ENCODE data around the gene DHX30.
"Not testable (repeated sequence)": the region's sequence is repeated elsewhere in the genome, so short reads cannot be mapped to it uniquely, and the experiment has no call there.

DHX30 gene, protein sequence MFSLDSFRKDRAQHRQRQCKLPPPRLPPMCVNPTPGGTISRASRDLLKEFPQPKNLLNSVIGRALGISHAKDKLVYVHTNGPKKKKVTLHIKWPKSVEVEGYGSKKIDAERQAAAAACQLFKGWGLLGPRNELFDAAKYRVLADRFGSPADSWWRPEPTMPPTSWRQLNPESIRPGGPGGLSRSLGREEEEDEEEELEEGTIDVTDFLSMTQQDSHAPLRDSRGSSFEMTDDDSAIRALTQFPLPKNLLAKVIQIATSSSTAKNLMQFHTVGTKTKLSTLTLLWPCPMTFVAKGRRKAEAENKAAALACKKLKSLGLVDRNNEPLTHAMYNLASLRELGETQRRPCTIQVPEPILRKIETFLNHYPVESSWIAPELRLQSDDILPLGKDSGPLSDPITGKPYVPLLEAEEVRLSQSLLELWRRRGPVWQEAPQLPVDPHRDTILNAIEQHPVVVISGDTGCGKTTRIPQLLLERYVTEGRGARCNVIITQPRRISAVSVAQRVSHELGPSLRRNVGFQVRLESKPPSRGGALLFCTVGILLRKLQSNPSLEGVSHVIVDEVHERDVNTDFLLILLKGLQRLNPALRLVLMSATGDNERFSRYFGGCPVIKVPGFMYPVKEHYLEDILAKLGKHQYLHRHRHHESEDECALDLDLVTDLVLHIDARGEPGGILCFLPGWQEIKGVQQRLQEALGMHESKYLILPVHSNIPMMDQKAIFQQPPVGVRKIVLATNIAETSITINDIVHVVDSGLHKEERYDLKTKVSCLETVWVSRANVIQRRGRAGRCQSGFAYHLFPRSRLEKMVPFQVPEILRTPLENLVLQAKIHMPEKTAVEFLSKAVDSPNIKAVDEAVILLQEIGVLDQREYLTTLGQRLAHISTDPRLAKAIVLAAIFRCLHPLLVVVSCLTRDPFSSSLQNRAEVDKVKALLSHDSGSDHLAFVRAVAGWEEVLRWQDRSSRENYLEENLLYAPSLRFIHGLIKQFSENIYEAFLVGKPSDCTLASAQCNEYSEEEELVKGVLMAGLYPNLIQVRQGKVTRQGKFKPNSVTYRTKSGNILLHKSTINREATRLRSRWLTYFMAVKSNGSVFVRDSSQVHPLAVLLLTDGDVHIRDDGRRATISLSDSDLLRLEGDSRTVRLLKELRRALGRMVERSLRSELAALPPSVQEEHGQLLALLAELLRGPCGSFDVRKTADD

DNA sequence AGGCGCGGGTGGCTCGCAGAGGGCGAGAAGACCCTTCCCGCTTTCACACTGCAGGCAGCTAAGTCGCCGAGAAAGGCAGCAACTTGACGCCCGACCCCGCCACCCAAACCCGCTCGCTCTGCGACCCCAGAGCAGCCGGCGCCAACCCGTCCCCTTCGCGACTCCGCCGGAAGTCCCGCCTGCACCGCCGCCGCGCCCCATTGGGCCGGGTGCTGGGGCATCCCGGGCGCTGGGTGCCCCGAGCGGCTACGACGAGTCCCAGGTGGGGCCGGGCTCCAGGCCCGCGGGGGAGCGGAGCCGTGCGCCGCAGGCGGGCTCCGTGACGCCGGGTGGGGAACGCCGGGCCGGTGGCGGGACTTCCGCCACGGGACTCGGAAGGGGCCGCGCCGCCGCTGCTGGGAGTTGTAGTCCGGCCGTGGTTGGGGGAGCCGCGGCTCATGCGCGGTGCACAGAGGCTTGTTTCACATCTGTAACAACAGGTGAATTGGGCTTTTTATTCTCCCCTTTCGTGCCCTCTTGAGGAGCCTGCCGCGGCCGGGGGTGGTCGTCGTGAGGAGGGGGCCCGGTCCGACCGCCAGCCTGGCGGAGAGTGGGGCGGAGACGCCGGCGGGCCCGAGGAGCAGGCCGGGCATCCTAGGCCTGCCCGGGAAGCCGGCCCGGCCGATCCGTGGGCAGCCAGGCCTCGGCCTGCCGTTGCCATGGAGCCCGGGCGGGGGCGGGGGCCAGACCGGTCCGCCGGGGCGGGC, at the start of gene DHX30:
DHX30 (plus strand) TSS at position 405 of the 746 bp plus-strand sequence. CDS start 7,546 bp downstream, outside the sequence.
- Mint-ChIP-seq H3K36me3 (ENCODE audit: low read depth) (peaks cover 3% of the 10 kb centered on the region), H3K27ac (peak within 1 kb of the TSS; percentile 94), H3K4me3 (peak within 1 kb of the TSS; percentile 98), H3K9me3 (no peaks in the 10 kb centered on the region), H3K4me1 (ENCODE audit: low read depth) (peaks cover 18% of the 10 kb centered on the region), H3K27me3 (ENCODE audit: low read depth) (no peaks in the 10 kb centered on the region)

DNA sequence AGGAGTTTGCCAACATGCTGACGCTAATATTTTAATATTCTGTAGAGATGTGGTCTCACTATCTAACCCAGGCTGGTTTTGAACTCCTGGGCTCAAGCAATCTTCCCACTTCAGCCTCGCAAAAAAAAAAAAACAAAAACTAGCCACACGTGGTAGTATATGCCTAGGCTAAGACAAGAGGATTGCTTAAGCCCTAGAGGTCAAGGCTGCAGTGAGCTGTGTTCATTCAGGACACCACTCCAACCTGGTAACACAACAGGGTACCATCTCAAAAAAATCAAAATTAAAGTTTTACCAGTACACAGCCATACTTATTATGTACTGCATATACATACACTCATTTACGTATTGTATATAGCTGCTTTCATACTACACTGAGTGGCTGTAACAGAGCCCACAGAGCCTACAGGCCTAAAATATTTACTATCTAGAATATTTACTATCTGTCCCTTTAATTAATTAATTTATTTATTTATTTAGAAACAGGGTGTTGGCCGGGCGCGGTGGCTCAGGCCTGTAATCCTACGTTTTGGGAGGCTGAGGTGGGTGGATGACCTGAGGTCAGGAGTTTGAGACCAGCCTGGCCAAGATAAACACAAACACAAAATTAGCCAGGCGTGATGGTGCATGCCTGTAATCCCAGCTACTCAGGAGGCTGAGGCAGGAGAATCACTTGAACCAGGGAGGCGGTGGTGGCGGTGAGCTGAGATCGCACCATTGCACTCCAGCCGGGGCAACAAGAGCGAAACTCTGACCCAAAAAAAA, 44.5 kb upstream of the DHX30 start:
- H3K36me3 Mint-ChIP-seq (ENCODE audit: low read depth), result peaks cover 7% of the 10 kb centered on the region
- no peak overlapping the region for H3K27ac Mint-ChIP-seq
- H3K4me3 Mint-ChIP-seq, result no peak overlapping the region

DNA sequence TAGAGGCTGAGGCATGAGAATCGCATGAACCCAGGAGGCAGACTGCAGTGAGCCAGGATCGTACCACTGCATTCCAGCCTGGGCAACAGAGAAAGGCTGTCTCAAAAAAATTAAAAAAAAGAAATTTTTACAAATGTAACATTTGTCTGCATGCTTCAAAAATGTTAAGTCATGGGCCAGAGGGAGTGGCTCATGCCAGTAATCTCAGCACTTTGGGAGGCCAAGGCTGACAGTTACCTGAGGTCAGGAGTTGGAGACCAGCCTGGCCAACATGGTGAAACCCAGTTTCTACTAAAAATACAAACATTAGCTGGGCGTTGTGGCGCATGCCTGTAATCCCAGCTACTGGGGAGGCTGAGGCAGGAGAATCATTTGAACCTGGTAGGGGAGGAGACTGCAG, 42.7 kb upstream of the DHX30 start:
- not testable (repeated sequence) for H3K27ac Mint-ChIP-seq; H3K36me3 Mint-ChIP-seq (ENCODE audit: low read depth); H3K9me3 Mint-ChIP-seq; H3K4me1 Mint-ChIP-seq (ENCODE audit: low read depth); H3K4me3 Mint-ChIP-seq; H3K27me3 Mint-ChIP-seq (ENCODE audit: low read depth)

More for the DNA sequence above, 44.5 kb upstream of the DHX30 start:
- H3K9me3 Mint-ChIP-seq, result no peaks in the 10 kb centered on the region
- H3K4me1 Mint-ChIP-seq (ENCODE audit: low read depth), result peaks cover 4% of the 10 kb centered on the region
- H3K27me3 Mint-ChIP-seq (ENCODE audit: low read depth), result no peaks in the 10 kb centered on the region

DNA sequence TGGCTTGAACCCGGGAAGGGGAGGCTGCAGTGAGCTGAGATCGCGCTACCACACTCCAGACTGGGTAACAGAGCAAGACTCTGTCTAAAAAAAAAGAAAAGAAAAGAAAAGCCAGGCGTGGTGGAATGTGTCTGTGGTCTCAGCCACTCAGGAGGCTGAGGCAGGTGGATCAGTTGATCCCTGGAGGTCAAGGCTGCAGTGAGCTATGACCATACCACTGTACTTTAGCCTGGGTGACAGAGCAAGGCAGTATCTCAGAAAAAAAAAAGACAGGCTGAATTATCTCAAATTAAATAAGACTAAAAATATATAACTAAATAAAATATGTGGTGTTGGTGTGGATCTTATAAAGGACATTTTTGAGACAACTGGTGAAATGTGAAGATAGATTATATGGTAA, 41.9 kb upstream of the DHX30 start:
- Mint-ChIP-seq H3K27ac (no peak overlapping the region), H3K36me3 (ENCODE audit: low read depth) (peaks cover 12% of the 10 kb centered on the region), H3K27me3 (ENCODE audit: low read depth) (no peaks in the 10 kb centered on the region), H3K4me1 (ENCODE audit: low read depth) (peaks cover 2% of the 10 kb centered on the region), H3K4me3 (no peak overlapping the region), H3K9me3 (no peaks in the 10 kb centered on the region)

DNA sequence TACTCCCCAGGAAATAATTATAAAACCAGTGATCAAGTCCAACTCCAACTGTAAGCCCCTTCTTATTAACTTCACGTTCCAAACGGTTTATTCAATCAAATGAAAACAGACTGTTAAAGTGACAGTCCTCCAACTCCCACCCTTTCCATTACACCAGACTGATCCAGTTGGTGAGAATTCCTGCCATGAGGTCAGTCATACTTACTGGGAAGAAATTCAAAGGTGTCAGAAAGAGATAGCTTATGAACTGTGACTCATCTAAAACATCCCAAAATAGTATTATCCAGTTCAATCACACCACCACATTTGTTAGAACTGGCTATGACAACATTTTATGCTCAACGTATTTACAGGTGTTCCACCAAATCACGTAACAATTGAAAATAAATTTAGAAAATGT, 40.7 kb upstream of the DHX30 start:
- Mint-ChIP-seq H3K36me3 (ENCODE audit: low read depth) (peaks cover 5% of the 10 kb centered on the region), H3K4me1 (ENCODE audit: low read depth) (peaks cover 2% of the 10 kb centered on the region), H3K9me3 (no peaks in the 10 kb centered on the region), H3K4me3 (no peak overlapping the region), H3K27me3 (ENCODE audit: low read depth) (no peaks in the 10 kb centered on the region), H3K27ac (no peak overlapping the region)

DNA sequence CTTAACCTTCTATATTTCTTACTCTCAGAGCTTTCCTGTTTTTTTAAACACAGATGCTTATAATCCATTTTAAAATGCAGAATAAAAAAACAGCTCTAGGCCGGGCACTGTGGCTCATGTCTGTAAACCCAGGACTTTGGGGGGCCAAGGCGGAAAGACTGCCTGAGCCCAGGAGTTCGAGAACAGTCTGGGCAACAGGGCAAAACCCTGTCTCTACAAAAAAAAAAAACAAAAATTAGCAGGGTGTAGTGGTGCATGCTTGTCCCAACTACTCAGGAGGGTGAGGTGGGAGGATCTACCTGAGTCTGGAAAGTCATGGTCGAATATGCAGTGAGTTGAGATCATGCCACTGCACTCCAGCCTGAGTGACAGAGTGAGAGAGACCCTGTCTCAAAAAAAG, 36.8 kb upstream of the DHX30 start:
- peaks cover 2% of the 10 kb centered on the region for H3K4me1 Mint-ChIP-seq (ENCODE audit: low read depth)
- peaks cover 10% of the 10 kb centered on the region for H3K36me3 Mint-ChIP-seq (ENCODE audit: low read depth)
- H3K9me3 Mint-ChIP-seq, result no peaks in the 10 kb centered on the region

DNA sequence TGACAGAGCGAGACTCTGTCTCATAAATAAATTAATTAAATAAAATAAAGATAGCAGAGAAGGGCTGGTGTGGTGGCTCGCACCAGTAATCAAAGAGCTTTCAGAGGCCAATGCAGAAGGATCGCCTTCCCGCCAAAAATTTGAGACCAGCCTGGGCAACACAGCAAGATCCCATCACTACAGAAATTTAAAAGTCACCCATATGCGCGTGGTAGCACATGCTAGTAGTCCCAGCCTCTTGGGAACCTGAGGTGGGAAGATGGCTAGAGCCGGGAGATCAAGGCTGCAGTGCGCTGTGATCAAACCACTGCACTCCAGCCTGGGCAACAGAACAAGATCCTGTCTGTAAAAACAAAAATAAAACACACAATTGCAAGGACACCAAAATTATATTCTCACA, 30.9 kb upstream of the DHX30 start:
- no peaks in the 10 kb centered on the region for H3K4me1 Mint-ChIP-seq (ENCODE audit: low read depth)
- H3K36me3 Mint-ChIP-seq (ENCODE audit: low read depth), result peaks cover 15% of the 10 kb centered on the region
- no peak overlapping the region for H3K4me3 Mint-ChIP-seq
- H3K27me3 Mint-ChIP-seq (ENCODE audit: low read depth), result no peaks in the 10 kb centered on the region
- no peaks in the 10 kb centered on the region for H3K9me3 Mint-ChIP-seq
- no peak overlapping the region for H3K27ac Mint-ChIP-seq

More for the DNA sequence above, 36.8 kb upstream of the DHX30 start:
- Mint-ChIP-seq H3K4me3 (no peak overlapping the region), H3K27ac (no peak overlapping the region), H3K27me3 (ENCODE audit: low read depth) (no peaks in the 10 kb centered on the region)

DNA sequence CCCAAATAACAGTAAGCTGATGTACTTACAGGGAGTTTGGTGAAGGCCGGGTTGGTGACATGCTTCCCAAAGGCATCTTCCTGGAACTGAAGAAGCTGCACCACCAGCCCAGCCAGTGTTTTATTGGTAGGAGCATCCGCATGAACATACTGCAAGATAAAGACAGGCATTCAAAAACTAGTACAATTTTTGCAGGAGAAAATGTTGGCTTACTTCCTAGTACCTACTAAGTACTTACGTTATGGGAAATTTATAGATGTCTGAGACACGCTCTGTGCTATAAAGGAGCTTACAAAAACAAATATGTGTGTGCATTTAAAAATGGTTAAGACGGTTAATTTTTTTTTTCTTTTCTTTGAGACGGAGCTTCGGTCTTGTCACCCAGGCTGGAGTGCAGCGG, 30.1 kb upstream of the DHX30 start:
- no peaks in the 10 kb centered on the region for H3K9me3 Mint-ChIP-seq
- H3K27me3 Mint-ChIP-seq (ENCODE audit: low read depth), result no peaks in the 10 kb centered on the region
- H3K4me3 Mint-ChIP-seq, result no peak overlapping the region
- no peak overlapping the region for H3K27ac Mint-ChIP-seq
- peaks cover 15% of the 10 kb centered on the region for H3K36me3 Mint-ChIP-seq (ENCODE audit: low read depth)
- no peaks in the 10 kb centered on the region for H3K4me1 Mint-ChIP-seq (ENCODE audit: low read depth)

DNA sequence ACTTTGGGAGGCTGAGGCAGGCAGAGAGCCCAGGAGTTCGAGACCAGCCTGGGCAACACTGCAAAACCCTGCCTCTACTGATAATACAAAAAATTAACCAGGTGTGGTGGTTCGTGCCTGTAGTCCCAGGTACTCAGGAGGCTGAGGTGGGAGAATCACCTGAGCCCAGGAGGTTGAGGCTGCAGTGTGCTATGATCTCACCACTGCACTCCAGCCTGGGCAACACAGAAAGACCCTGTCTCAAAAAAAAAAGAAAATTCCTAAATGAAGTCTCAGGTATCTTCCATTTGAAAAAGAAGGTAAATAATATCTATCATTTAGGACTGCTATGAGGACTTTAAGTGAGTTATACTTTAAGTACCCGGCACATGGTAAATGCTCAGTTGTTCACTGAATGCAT, 24.2 kb upstream of the DHX30 start:
- H3K9me3 Mint-ChIP-seq, result no peaks in the 10 kb centered on the region
- H3K36me3 Mint-ChIP-seq (ENCODE audit: low read depth), result peaks cover 2% of the 10 kb centered on the region
- peaks cover 20% of the 10 kb centered on the region for H3K4me1 Mint-ChIP-seq (ENCODE audit: low read depth)
- no peaks in the 10 kb centered on the region for H3K27me3 Mint-ChIP-seq (ENCODE audit: low read depth)
- no peak overlapping the region for H3K4me3 Mint-ChIP-seq
- no peak overlapping the region for H3K27ac Mint-ChIP-seq

DNA sequence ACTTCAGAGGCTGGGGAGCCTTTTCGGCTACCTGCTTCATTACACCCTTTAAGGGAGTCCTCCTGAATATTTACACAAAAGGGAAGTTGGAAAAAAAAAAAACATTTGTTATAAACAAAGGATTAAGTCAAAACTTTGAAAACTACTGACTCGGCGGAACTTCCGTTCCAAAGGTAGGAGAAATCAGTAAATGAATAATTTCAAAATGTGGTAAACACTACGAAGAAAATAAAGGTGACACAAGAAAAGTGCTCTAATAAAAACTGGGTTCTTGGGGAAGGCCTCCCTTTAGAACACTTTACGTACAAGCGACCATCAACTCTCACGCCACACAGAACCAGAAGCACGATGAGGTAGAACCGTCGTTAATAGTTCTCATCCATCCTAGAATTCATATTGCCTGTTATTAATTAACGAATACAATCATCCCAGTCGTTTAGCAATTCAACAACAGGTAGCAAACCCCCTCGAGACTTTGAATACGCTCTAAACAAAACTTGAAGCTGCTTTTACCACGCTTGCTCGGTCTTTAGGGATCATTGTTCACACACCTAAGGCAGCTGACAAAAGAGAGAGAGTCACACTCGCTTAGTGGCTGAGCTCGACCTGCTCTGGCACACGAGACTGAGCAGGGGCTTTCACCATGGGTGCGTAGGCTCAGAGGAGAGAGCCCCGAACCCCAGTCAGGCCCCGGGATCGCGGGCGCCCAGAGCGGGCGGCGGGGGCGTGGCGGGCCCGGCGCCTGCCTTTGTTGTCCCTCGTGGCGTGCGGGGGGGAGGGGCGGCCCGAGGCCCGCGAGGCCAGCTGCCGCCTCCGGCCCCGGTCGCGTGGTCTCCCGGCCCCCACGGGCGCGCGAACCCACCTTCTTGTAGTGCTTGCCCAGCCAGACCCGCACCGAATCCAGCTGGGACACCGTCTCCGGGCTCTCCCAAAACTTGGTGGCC, 21.9 kb upstream of the DHX30 start:
- no peaks in the 10 kb centered on the region for H3K9me3 Mint-ChIP-seq

DNA sequence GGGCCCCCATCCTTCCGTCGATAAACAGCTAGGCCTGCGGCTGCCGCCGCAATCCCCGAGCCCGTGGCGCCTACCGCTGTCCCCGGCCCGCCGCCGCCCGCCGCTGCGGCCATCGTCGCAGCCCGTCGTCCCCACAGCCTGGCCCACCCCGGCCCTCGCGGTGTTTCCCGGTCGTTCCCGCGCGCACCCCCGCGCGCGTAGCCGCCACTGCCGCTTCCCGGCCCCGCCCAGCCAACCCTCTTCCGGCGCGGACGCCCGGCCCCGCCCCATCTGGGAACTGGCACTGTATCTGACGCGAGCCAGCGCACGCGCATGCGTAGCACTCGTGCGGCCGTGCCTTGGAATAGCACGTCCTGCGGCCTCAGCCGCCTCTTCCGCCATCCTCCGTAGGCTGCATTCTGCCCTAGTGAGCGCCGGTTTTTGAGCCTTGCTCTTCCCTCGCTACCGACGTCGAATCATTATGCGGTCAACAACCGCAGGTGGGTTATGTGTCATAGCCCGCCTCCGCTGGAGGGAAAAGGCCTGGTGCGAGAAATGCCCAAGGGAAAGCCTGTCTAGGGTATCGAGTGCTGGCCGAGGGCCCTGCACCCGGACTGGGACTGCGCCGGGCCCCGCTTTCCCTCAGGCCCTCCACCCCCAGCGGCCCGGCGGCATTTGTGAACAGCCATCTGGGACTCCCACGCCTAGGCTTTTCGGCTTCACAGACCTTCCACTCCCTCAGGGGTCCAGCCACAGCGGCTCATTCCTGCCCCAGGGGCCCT, 21.1 kb upstream of the DHX30 start, which contains the start of gene SMARCC1:
SMARCC1 (minus strand) TSS at position 209 of the 761 bp plus-strand sequence; CDS start at position 113, 96 bp downstream.
- Mint-ChIP-seq H3K4me3 (peak within 1 kb of the TSS; percentile 95), H3K36me3 (ENCODE audit: low read depth) (peaks cover 2% of the 10 kb centered on the region), H3K4me1 (ENCODE audit: low read depth) (peaks cover 20% of the 10 kb centered on the region), H3K9me3 (no peaks in the 10 kb centered on the region), H3K27ac (peak within 1 kb of the TSS; percentile 99), H3K27me3 (ENCODE audit: low read depth) (no peaks in the 10 kb centered on the region)

More for the DNA sequence above, 21.9 kb upstream of the DHX30 start:
- no peaks in the 10 kb centered on the region for H3K27me3 Mint-ChIP-seq (ENCODE audit: low read depth)
- H3K27ac Mint-ChIP-seq, result peak overlapping the region; percentile 81
- peaks cover 20% of the 10 kb centered on the region for H3K4me1 Mint-ChIP-seq (ENCODE audit: low read depth)
- H3K4me3 Mint-ChIP-seq, result peak overlapping the region; percentile 83
- H3K36me3 Mint-ChIP-seq (ENCODE audit: low read depth), result peaks cover 2% of the 10 kb centered on the region
